HL-60 (cell line): ENCODE results near the gene GSAP.

ENCODE experiments used
- GABPA ChIP-seq: IDR thresholded peaks from 2 replicates; pipeline ENCODE4 v1.6.1; 2012; ENCODE audit warnings: low read depth
- POLR2AphosphoS5 ChIP-seq: IDR thresholded peaks from 2 replicates; pipeline ENCODE4 v1.6.1; 2012; ENCODE audit warnings: low read depth
- SPI1 ChIP-seq: IDR thresholded peaks from 2 replicates; pipeline ENCODE4 v1.6.1; 2012; ENCODE audit warnings: low read depth, mild to moderate bottlenecking, borderline replicate concordance
- TF ChIP-seq, protein P1 (sequence below): IDR thresholded peaks from one replicate; pipeline ENCODE4 v1.5.1; 2011; ENCODE audit warnings: low read length, control low read depth, inconsistent platforms; ENCODE audit not compliant: insufficient read depth
- TF ChIP-seq, protein P2 (sequence below): IDR thresholded peaks from 2 replicates; pipeline ENCODE4 v1.6.1; 2012; ENCODE audit warnings: low read depth; ENCODE audit not compliant: insufficient replicate concordance

DNA sequence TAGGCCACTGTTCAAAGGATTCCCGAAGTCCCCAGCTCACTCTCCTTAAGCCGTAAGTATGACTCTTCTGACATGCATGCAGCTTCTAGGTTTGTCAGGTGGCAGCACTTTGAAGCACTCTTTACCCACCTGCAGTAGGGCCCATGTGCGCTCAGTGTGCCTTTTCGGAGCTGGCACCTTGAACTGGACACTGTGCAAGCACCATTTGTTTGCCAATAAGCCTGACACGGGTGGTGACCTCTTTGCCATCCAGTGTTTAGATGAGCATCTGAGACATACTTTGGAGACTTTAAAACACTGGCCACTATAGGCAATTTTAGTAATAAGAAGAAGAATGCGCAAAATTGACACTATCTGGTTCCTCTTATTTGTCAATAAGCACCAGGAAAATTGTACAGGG is 45.7 kb upstream of the GSAP start:
- TF ChIP-seq POLR2AphosphoS5 (no peak), GABPA (no peak), SPI1 (no peak)
- TF ChIP-seq, protein P1, sequence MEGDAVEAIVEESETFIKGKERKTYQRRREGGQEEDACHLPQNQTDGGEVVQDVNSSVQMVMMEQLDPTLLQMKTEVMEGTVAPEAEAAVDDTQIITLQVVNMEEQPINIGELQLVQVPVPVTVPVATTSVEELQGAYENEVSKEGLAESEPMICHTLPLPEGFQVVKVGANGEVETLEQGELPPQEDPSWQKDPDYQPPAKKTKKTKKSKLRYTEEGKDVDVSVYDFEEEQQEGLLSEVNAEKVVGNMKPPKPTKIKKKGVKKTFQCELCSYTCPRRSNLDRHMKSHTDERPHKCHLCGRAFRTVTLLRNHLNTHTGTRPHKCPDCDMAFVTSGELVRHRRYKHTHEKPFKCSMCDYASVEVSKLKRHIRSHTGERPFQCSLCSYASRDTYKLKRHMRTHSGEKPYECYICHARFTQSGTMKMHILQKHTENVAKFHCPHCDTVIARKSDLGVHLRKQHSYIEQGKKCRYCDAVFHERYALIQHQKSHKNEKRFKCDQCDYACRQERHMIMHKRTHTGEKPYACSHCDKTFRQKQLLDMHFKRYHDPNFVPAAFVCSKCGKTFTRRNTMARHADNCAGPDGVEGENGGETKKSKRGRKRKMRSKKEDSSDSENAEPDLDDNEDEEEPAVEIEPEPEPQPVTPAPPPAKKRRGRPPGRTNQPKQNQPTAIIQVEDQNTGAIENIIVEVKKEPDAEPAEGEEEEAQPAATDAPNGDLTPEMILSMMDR: no peak
- TF ChIP-seq, protein P2, sequence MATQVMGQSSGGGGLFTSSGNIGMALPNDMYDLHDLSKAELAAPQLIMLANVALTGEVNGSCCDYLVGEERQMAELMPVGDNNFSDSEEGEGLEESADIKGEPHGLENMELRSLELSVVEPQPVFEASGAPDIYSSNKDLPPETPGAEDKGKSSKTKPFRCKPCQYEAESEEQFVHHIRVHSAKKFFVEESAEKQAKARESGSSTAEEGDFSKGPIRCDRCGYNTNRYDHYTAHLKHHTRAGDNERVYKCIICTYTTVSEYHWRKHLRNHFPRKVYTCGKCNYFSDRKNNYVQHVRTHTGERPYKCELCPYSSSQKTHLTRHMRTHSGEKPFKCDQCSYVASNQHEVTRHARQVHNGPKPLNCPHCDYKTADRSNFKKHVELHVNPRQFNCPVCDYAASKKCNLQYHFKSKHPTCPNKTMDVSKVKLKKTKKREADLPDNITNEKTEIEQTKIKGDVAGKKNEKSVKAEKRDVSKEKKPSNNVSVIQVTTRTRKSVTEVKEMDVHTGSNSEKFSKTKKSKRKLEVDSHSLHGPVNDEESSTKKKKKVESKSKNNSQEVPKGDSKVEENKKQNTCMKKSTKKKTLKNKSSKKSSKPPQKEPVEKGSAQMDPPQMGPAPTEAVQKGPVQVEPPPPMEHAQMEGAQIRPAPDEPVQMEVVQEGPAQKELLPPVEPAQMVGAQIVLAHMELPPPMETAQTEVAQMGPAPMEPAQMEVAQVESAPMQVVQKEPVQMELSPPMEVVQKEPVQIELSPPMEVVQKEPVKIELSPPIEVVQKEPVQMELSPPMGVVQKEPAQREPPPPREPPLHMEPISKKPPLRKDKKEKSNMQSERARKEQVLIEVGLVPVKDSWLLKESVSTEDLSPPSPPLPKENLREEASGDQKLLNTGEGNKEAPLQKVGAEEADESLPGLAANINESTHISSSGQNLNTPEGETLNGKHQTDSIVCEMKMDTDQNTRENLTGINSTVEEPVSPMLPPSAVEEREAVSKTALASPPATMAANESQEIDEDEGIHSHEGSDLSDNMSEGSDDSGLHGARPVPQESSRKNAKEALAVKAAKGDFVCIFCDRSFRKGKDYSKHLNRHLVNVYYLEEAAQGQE: no peak
